SK-N-SH (cell line): Measurements from ENCODE around the gene SYNGR1. TPM values are rescaled to one million over a fixed set of nuclear protein-coding genes. Genes with fewer than 3 reads are reported as not detected.

ENCODE experiments used
- CTCF ChIA-PET: fragments of 300-600, 350-600 bp; formaldehyde crosslinking; extraction: SDS; loops from one replicate; lab custom pipeline; 2021; lab: Yijun Ruan, JAX
- POLR2A ChIA-PET: fragments of 350-600 bp; sonication (Branson Sonifier 250); formaldehyde crosslinking; extraction: SDS; loops from one replicate; lab custom pipeline; 2020; ENCODE audit warnings: antibody characterized with exemption, inconsistent platforms; lab: Yijun Ruan, JAX
- DNase-seq: peaks from one replicate; pipeline ENCODE4 v3.0.0; 2012
- H2AFZ ChIP-seq: fragments of 200-600 bp; sonication (generic); 2 replicates; pipeline ENCODE4 v1.8.1; 2016; ENCODE audit warnings: antibody characterized with exemption, mild to moderate bottlenecking, low read depth
- H3F3A ChIP-seq: fragments of 200-600 bp; sonication (generic); replicated peaks from 2 replicates; pipeline ENCODE3; 2016; ENCODE audit warnings: antibody characterized with exemption, mild to moderate bottlenecking; ENCODE audit not compliant: insufficient read depth
- H3K27ac ChIP-seq, 2 experiments: fragments of 200-500 bp in 1 of 2; fragments of 200-600 bp in 1 of 2; sonication (Bioruptor generic) in 1 of 2; sonication (generic), shearing (Covaris generic) in 1 of 2; 2 replicates each; pipeline versions ENCODE4 v1.5.1 to v1.6.1; 2014 to 2016; ENCODE audit warnings: low read depth in 2 of 2, inconsistent platforms in 1 of 2, low read length in 1 of 2, mild to moderate bottlenecking in 1 of 2, mixed read lengths in 1 of 2
- H3K27me3 ChIP-seq: fragments of 200-600 bp; sonication (generic), shearing (Covaris generic); 2 replicates; pipeline ENCODE4 v1.6.1; 2016; ENCODE audit warnings: mixed run types; ENCODE audit not compliant: insufficient read depth
- H3K36me3 ChIP-seq, 2 experiments: fragments of 200-500 bp in 1 of 2; fragments of 200-600 bp in 1 of 2; sonication (Bioruptor generic) in 1 of 2; sonication (generic) in 1 of 2; replicated peaks in 1 of 2; 2 replicates each; pipeline versions ENCODE3 to v1.5.1; 2014 to 2016; ENCODE audit warnings: low read length in 1 of 2, mild to moderate bottlenecking in 1 of 2; ENCODE audit not compliant: insufficient read depth in 2 of 2, control insufficient read depth in 1 of 2
- H3K4me1 ChIP-seq, 2 experiments: fragments of 200-500 bp in 1 of 2; fragments of 200-600 bp in 1 of 2; sonication (Bioruptor generic) in 1 of 2; sonication (generic), shearing (Covaris generic) in 1 of 2; 2 replicates each; pipeline versions ENCODE4 v1.5.1 to v1.6.1; 2014 to 2016; ENCODE audit warnings: low read depth in 1 of 2, low read length in 1 of 2, mixed run types in 1 of 2; ENCODE audit not compliant: insufficient read depth in 2 of 2, control insufficient read depth in 1 of 2
- H3K4me2 ChIP-seq: fragments of 200-600 bp; sonication (generic), shearing (Covaris generic); 2 replicates; pipeline ENCODE4 v1.6.1; 2017; ENCODE audit warnings: mixed run types
- H3K4me3 ChIP-seq, 2 experiments: fragments of 200-500 bp in 1 of 2; fragments of 200-600 bp in 1 of 2; sonication (Bioruptor generic) in 1 of 2; sonication (generic), shearing (Covaris generic) in 1 of 2; 2 replicates each; pipeline versions ENCODE4 v1.5.1 to v1.8.1; 2014 to 2016; ENCODE audit warnings: low read depth in 2 of 2, inconsistent platforms in 1 of 2, low read length in 1 of 2, mild to moderate bottlenecking in 1 of 2, mixed read lengths in 1 of 2, moderate library complexity in 1 of 2
- H3K79me2 ChIP-seq: fragments of 200-600 bp; sonication (generic); 2 replicates; pipeline ENCODE4 v1.8.1; 2017; ENCODE audit warnings: mild to moderate bottlenecking; ENCODE audit not compliant: insufficient read depth
- H3K9ac ChIP-seq: fragments of 200-600 bp; sonication (generic); 2 replicates; pipeline ENCODE4 v1.6.1; 2017; ENCODE audit warnings: mixed run types
- H3K9me2 ChIP-seq: fragments of 200-600 bp; sonication (generic); 2 replicates; pipeline ENCODE4 v1.6.1; 2017; ENCODE audit warnings: mixed run types
- H3K9me3 ChIP-seq: fragments of 200-600 bp; sonication (generic); 2 replicates; pipeline ENCODE4 v1.6.1; 2017; ENCODE audit warnings: mixed run types, mild to moderate bottlenecking, moderate library complexity
- H4K20me1 ChIP-seq: fragments of 200-600 bp; sonication (generic); 2 replicates; pipeline ENCODE4 v1.6.1; 2017; ENCODE audit warnings: mild to moderate bottlenecking, mixed run types; ENCODE audit not compliant: insufficient read depth
- CHD2 ChIP-seq: fragments of 150-350 bp; IDR thresholded peaks from 2 replicates; pipeline ENCODE4 v1.6.1; 2018; ENCODE audit warnings: low read length; ENCODE audit not compliant: partially characterized antibody
- ELF1 ChIP-seq: IDR thresholded peaks from 2 replicates; pipeline ENCODE4 v1.4.0; 2012
- EP300 ChIP-seq, 2 experiments: IDR thresholded peaks; 2 replicates each; pipeline versions ENCODE4 v1.4.0 to v1.6.1; 2012; ENCODE audit warnings: borderline replicate concordance in 1 of 2, low read depth in 1 of 2, low read length in 1 of 2
- FOSL2 ChIP-seq: IDR thresholded peaks from 2 replicates; pipeline ENCODE4 v1.4.0; 2012; ENCODE audit warnings: low read depth, mild to moderate bottlenecking, moderate library complexity, borderline replicate concordance
- FOXJ3 ChIP-seq: sonication (generic); formaldehyde crosslinking; IDR thresholded peaks from 2 replicates; pipeline ENCODE4 v1.5.1; 2020; ENCODE audit warnings: mild to moderate bottlenecking, missing genetic modification reagents
- FOXM1 ChIP-seq: IDR thresholded peaks from 2 replicates; pipeline ENCODE4 v1.4.0; 2012; ENCODE audit warnings: low read depth, mild to moderate bottlenecking
- JUND ChIP-seq: IDR thresholded peaks from 2 replicates; pipeline ENCODE4 v1.4.0; 2012
- MAX ChIP-seq: IDR thresholded peaks from 2 replicates; pipeline ENCODE4 v1.4.0; 2012; ENCODE audit warnings: low read depth
- MXI1 ChIP-seq: IDR thresholded peaks from 2 replicates; pipeline ENCODE4 v1.6.1; 2012; ENCODE audit warnings: mild to moderate bottlenecking, low read depth, low read length, improper control_type of control experiment
- PBX3 ChIP-seq: IDR thresholded peaks from 2 replicates; pipeline ENCODE4; 2012
- RCOR1 ChIP-seq: fragments of 150-350 bp; IDR thresholded peaks from 2 replicates; pipeline ENCODE4 v1.6.1; 2017; ENCODE audit warnings: antibody characterized with exemption, low read length
- RFX5 ChIP-seq: IDR thresholded peaks from 2 replicates; pipeline ENCODE4 v1.6.1; 2012; ENCODE audit warnings: mild to moderate bottlenecking, improper control_type of control experiment, low read length
- SIN3A ChIP-seq: IDR thresholded peaks from 2 replicates; pipeline ENCODE4 v1.6.1; 2012; ENCODE audit warnings: low read depth, mild to moderate bottlenecking, low read length, moderate library complexity, borderline replicate concordance
- SMC3 ChIP-seq: IDR thresholded peaks from 2 replicates; pipeline ENCODE4 v1.6.1; 2012; ENCODE audit warnings: low read depth, low read length, improper control_type of control experiment
- TAF1 ChIP-seq: IDR thresholded peaks from 2 replicates; pipeline ENCODE4 v1.6.1; 2012; ENCODE audit warnings: low read depth, mild to moderate bottlenecking, low read length, moderate library complexity, borderline replicate concordance
- TCF12 ChIP-seq: IDR thresholded peaks from 2 replicates; pipeline ENCODE4 v1.4.0; 2012
- TEAD4 ChIP-seq: IDR thresholded peaks from 2 replicates; pipeline ENCODE4 v1.4.0; 2012; ENCODE audit warnings: mild to moderate bottlenecking, borderline replicate concordance; ENCODE audit not compliant: insufficient read depth
- USF1 ChIP-seq: IDR thresholded peaks from 2 replicates; pipeline ENCODE4 v1.4.0; 2012; ENCODE audit warnings: low read depth, borderline replicate concordance
- USF2 ChIP-seq: fragments of 150-350 bp; IDR thresholded peaks from 2 replicates; pipeline ENCODE4 v1.6.1; 2017; ENCODE audit warnings: antibody characterized with exemption, low read length, low read depth, borderline replicate concordance
- ZBTB33 ChIP-seq: IDR thresholded peaks from 2 replicates; pipeline ENCODE4 v1.4.0; 2012; ENCODE audit warnings: low read depth, borderline replicate concordance
- WGBS: methylation state at CpG from one replicate; pipeline ENCODE4 v1.1.6; 2017; ENCODE audit warnings: low lambda C conversion rate; 5-methylcytosine and 5-hydroxymethylcytosine counted together
- polyA plus RNA-seq, 3 experiments: library from polyadenylated mRNA; depleted of rRNA; stranded (reverse); fragments of >200 nt; gene quantifications; 2 replicates each; pipeline ENCODE4 v1.2.3, GENCODE V29; 2012

SYNGR1 gene
- polyA plus RNA-seq, 1 of the 3 experiments (the other 2 are of a cell fraction) = 18.7 TPM

GRCh38 chr22:39414377-39414776 lies 64.6 kb downstream of the SYNGR1 start:
- H3K4me2 ChIP-seq = no peak overlapping the region
- no peaks in the 10 kb centered on the region for H3K79me2 ChIP-seq
- H4K20me1 ChIP-seq = no peaks in the 10 kb centered on the region
- H3K27ac ChIP-seq = no peak overlapping the region
- H3K9me2 ChIP-seq = no peaks in the 10 kb centered on the region
- no peaks in the 10 kb centered on the region for H3K9me3 ChIP-seq
- POLR2A ChIA-PET = no interaction called here
- H3K9ac ChIP-seq = no peak overlapping the region
- H3K36me3 ChIP-seq = no peaks in the 10 kb centered on the region
- H3K27me3 ChIP-seq = no peaks in the 10 kb centered on the region
- TF ChIP-seq SIN3A (no peak), CHD2 (no peak), FOXJ3 (no peak), PBX3 (no peak), FOSL2 (no peak), JUND (no peak), ELF1 (no peak), ZBTB33 (no peak)
- TF ChIP-seq, all 33 proteins: peak for 0
- Histone ChIP-seq H2AFZ (no peak overlapping the region), H3F3A (no peaks in the 10 kb centered on the region), H3K4me1 (no peaks in the 10 kb centered on the region; a peak in 1 of 4 replicates), H3K4me3 (no peak overlapping the region)
- WGBS = 100% methylated on average over 4 of the region's 7 CpGs
- no peak for DNase-seq
- CTCF ChIA-PET = interaction anchor here (0.6 to 1.9 kb wide), 3 partner anchors 10 to 115 kb away, joined by 3 to 4 read pairs (median 3); no protein-coding TSS in a partner anchor

- Histone ChIP-seq H3K27ac (no peak overlapping the region), H3K4me2 (no peak overlapping the region), H3K9me3 (no peaks in the 10 kb centered on the region), H3K79me2 (no peaks in the 10 kb centered on the region), H3K4me1 (no peaks in the 10 kb centered on the region; a peak in 1 of 4 replicates), H4K20me1 (no peaks in the 10 kb centered on the region), H3K9ac (no peak overlapping the region), H3K36me3 (no peaks in the 10 kb centered on the region), H3K4me3 (no peak overlapping the region), H3F3A (no peaks in the 10 kb centered on the region), H2AFZ (no peak overlapping the region), H3K9me2 (no peaks in the 10 kb centered on the region), H3K27me3 (no peaks in the 10 kb centered on the region)
- WGBS = no CpG with 5 or more reads among the region's 11 CpGs
- POLR2A ChIA-PET = no interaction called here
- TF ChIP-seq FOSL2 = no peak
- no peak for TF ChIP-seq USF1
- no peak for TF ChIP-seq RFX5
- no peak for TF ChIP-seq RCOR1
- TF ChIP-seq MXI1 = no peak
- TF ChIP-seq EP300 (IDR thresholded peaks at IDR 0.05; ENCODE audit: borderline replicate concordance in 1 of 2, low read depth in 1 of 2, low read length in 1 of 2) = no peak
- TF ChIP-seq TEAD4 = no peak
- no peak for TF ChIP-seq SMC3
- TF ChIP-seq USF2 = no peak
- no peak for TF ChIP-seq FOXM1
- no peak for TF ChIP-seq MAX
- no peak for TF ChIP-seq JUND
- no peak for TF ChIP-seq SIN3A
- TF ChIP-seq TCF12 = no peak
- TF ChIP-seq TAF1 = no peak
- no peak for DNase-seq
- CTCF ChIA-PET = interaction anchor here (1.1 kb wide), 1 partner anchor 21 kb away, joined by 3 read pairs; no protein-coding TSS in a partner anchor
Observed at GRCh38 chr22:39414886-39415285, 65.1 kb downstream of the SYNGR1 start.
